22Rv1 (cell line): ENCODE results near the gene ALDH16A1.

Source experiments
- H3K27ac ChIP-seq: fragments of 450-650 bp; 2 replicates; pipeline ENCODE4 v1.5.1; 2017
- CTCF ChIP-seq: fragments of 450-650 bp; IDR thresholded peaks from 2 replicates; pipeline ENCODE4 v1.5.1; 2017; ENCODE audit warnings: mild to moderate bottlenecking
- ZFX ChIP-seq: fragments of 450-650 bp; IDR thresholded peaks from 2 replicates; pipeline ENCODE4 v1.6.1; 2017; ENCODE audit warnings: antibody characterized with exemption, borderline replicate concordance

The ALDH16A1 gene

DNA sequence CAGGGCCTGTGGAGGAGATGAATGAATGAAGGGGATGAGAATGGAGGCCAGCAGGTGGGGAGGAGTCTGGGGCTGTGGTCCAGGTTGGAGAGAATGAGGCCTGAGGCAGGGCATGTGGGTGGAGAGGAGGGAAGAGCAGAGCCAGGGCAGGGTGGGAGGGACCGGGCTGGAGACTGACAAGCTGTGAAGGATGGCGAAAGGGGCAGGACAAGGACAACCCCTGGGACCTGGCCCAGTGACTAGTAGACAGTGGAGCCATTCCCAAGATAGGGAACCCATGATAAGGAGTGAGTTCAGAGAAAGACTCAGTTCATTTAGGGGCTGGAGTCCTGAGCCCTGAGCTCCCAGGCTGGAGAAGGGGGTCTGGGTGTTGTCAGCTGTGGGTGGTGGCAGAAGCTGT is 32.8 kb upstream of the ALDH16A1 start:
- TF ChIP-seq CTCF: no peak
- peak overlapping the region; percentile 52; the same call in 1 of the 2 replicates for H3K27ac ChIP-seq

DNA sequence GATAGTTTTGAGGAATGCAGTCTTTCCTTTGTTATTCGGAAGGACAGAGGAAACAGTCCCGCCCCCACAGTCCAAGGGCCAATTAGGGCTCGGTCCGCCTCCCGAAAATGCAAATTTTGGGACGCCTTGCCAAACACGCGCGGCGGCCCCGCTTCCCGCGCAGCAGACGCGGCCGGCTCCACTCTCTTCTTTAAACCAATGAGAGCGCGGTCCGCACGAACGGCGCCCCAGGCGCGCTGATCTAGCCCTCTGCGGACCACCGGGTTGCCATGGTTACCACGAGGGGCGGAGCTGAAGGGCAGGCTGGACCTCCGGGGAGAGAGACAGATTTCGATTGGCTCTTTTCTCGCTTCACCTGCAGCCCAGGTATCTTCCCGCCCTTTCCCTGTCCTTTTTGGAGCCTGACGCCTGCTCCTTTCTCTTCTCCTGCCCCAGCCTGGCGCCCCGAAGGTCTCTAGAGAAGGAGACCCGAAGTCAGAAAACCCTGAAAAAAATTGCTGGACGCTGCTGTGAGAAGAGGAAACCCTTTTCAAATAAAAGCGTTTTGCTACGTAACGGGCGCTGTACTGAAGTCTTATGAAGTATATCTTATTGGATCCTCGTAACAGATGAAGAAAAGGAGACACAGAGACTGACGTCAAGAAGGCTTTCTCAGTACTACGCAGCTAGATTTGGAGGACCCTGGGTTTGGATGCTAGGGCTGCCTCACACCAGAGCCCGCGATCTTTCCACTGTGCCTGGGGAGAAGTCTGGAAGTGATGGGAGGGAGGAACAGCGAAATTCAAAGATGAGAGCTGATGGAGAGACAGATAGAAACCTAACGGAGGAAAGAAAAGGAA is 31.8 kb upstream of the ALDH16A1 start:
- H3K27ac ChIP-seq: peak overlapping the region; percentile 52
- no peak for TF ChIP-seq ZFX
- no peak for TF ChIP-seq CTCF

GRCh38 chr19:49421878-49422202 is 31.2 kb upstream of the ALDH16A1 start:
- H3K27ac ChIP-seq: peak overlapping the region; percentile 52
- TF ChIP-seq ZFX (no peak), CTCF (no peak)

DNA sequence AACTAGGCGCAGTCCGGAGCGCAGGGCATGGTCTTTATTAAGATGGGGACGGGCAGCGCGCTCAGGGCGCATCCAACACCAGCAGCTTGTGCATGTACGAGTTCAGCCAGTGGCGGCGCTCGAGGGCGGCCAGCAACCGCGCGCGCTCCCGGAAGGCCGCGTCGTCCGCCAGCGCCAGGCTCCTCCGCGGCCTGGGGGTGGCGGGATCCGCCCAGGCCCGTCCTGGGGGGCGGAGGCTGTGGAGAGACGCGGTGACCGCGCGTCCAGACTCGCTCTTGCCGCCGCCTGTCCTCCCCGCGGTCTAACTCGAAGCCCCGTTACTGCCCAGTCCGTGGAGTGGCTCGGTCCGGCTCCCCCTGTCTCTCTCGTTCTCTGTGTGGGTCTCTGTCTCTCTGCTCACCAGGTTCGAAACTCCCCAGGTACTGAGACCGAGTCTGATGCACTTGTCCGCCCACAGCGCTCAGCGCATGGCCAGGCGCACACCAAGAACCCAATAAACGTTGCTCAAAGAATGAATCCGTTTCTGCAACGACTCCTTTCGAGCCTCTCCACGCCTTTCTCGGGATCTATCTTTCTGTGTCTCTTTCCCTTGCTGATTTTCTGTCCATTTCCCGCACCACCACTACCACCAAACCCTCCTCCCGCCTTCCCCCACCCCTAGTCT is 30.5 kb upstream of the ALDH16A1 start:
- TF ChIP-seq ZFX: no peak
- TF ChIP-seq CTCF: peak; percentile 89

DNA sequence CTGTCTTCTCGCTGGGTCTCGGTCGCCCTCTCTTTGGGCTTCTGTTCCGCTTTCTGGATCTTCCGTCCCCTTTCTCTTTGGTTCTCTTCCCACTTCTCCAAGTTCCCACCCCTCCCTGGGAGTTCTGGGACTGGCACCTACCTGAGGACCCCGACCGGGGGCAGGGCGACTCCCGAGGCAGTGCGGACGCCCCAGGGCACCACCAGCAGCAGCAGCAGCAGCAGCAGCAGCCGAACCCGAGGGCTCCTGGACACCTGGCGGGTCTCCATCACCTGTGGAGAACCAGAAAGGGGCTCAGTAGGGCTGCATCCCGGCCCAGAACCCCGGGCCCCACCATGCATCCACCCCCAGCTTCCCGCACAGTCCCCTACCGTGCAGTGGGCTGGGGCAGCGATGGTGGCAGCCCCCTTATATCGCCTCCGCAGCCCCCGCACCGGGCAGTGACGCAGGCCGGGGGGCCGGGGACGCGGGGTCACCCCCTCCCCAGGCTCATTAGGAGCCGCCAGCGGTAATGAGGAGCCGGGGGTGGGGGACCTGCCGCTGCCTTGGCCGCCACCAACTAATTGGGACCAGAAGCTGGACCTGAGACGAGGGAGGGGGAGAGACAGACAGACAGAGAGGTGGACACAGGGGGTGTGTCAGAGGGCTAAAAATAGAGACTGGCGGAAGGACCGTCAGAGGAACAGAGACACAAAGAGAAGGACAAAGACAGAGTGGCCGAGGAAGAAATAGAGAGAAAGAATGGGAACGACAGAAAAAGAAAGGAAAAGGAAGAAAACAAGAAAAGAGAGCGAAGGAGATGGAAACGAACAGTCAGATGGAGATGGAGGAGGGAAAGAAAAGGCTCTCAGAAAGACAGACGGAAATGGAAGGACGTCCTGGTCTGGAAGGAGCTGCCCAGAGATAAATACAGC is 29.7 kb upstream of the ALDH16A1 start, which contains the start of gene PTH2:
Gene PTH2, minus strand, starts transcription at position 371 of the 914 bp plus-strand sequence. Its CDS starts 102 bp downstream, at position 269.
- H3K27ac ChIP-seq: peak within 1 kb of the TSS; percentile 85

More for the DNA sequence above, 30.5 kb upstream of the ALDH16A1 start:
- peak overlapping the region; percentile 85 for H3K27ac ChIP-seq

GRCh38 chr19:49423985-49424303 is 29.1 kb upstream of the ALDH16A1 start:
- peak overlapping the region; percentile 85 for H3K27ac ChIP-seq
- TF ChIP-seq ZFX (no peak), CTCF (no peak)

More for the DNA sequence above, 29.7 kb upstream of the ALDH16A1 start, which contains the start of gene PTH2:
- TF ChIP-seq CTCF (no peak), ZFX (no peak)
